ENCODE data around the gene CABP1.
A peak's percentile ranks its signal among the peaks of the same experiment; 100 is the strongest.

CABP1 gene

DNA sequence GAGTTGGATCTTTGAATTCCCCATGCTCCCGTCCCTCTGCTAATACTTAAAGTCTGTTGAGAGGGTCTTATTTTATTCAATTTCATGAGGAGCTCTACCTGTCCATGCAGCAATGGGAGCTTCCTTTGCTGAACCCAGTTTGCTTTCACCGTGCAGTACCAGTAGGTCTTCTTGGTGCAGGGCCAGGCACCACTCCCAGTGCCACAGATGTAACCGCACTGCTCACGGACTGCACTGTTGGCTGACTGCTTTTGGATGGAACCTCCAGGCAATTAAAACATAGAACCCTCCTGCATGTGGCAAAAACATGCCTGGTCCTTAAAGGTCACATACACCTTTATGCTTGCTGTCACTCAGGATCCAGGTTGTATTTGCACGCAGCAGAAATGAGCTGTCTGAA, 9.3 kb upstream of the CABP1 start:
- no peak for DNase-seq

DNA sequence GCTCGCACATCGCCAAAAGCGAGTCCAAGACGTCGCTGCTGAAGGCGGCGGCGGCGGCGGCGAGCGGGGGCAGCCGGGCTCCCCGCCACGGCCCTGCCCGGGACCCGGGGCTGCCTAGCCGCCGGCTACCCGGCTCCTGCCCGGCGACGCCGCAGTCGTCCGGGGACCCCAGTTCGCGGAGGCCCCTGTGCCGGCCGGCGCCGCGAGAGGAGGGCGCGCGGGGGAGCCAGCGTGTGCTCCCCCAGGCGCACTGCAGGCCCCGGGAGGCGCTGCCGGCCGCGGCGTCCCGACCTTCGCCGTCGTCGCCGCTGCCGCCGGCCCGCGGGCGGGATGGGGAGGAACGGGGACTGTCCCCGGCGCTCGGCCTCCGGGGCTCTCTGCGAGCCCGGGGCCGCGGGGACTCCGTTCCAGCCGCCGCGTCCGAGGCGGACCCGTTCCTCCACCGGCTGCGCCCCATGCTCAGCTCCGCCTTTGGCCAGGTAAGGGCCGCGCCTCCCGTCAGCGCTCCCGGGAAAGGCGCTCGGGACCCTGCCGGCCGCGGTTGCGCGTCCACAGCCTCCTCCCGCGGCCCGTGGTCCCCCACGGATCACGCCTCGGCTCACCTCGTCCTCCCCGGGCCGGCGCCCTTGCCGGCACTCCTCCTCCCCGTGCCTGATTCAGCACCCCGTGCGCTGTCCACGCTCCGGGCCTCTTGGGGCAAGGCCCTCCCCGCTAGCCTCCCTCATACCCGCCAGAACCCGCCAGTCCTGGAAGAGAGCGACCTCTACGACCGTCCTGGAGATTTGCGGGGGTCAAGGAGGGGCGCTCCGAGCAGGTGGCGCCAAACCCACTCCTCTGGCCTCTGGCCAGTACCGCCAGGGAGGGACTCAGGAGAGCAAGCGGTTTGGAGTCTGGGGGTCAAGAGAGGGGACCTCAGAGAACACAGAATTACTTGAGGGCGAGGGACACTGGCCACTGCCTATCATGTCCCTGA, 721 bp downstream of the CABP1 start:
- peak; percentile 7 to 56 for DNase-seq

- DNase-seq = no peak
Measured at GRCh38 chr12:120642121-120642520, 1.7 kb downstream of the CABP1 start.

GRCh38 chr12:120642826-120643225, 2.4 kb downstream of the CABP1 start:
- no peak for DNase-seq

DNA sequence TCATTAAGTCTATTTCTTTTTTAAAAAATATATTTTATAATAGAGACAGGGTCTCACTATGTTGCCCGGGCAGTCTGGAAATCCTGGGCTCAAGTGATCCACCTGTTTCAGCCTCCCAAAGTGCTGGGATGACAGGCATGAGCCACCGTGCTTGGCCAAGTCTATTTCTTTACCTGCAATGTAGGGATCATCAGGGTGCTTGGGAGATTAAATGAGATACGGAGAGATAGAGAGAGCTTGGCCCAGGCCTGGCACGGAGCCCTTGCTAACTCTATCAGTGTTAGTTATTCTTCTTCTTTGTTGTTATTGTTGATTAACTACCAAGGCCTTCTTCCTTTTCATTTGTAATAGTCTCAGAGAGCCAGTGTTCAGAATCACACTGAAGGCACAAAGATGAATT, 3.1 kb downstream of the CABP1 start:
- DNase-seq = no peak

- no peak for DNase-seq
Measured at GRCh38 chr12:120646044-120646443, 5.6 kb downstream of the CABP1 start.

DNA sequence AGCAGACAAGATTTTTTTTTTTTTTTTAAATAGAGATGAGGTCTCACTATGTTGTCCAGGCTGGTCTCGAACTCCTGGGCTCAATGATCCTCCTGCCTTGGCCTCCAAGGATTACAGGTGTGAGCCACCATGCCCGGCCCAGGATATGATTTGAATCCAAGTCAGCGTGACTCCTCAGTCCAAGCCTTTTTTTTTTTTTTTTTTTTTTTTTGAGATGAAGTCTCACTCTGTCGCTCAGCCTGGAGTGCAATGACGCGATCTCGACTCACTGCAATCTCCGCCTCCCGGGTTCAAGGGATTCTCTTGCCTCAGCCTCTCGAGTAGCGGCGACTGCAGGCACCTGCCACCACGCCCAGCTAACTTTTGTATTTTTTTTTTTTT, 6.9 kb downstream of the CABP1 start:
- DNase-seq = no peak

- no peak for DNase-seq
Measured at GRCh38 chr12:120649442-120650232, 9.2 kb downstream of the CABP1 start.

DNA sequence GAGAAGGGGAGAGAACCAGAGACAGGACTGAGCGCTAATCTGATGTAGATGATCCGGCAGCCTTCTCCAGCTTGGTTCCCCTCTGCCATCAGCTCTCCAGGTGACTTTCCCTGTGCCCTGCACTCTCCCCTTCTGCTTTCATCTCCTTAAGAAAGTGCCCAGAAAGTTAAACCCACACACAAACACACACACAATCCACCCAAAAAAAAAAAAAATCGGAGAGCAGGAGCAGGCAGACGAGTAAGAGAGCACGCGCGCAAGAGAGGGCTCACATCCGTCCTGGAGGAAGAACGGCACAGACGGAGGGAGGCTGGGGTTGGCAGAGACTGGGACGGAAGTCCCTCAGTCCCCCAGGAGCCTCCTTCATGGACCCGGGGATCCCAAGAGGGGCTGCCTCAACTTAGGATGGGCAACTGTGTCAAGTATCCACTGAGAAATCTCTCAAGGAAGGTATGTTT, 9.8 kb downstream of the CABP1 start:
- no peak for DNase-seq

DNA sequence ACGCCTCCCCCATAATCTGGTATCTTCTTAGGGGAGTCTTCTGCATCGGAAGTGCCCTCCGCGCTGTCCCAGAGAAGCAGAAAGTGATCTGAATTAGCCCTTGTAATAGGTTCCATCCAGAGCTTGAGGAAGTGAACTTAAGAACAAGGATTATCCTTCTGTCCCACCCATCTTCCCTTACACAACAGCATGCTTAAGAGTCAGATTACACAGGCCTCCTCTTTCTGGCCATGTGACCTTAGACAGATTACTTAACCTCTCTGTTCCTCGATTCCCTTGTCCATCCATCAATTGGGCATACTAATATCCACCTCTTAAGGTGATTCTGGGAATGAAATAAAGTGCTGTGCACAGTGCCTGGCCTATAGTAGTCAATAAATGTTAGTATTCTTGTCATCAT, 11.4 kb downstream of the CABP1 start:
- peak; percentile 57 to 81 for DNase-seq

GRCh38 chr12:120652656-120653435, 12.4 kb downstream of the CABP1 start:
- no peak for DNase-seq

DNA sequence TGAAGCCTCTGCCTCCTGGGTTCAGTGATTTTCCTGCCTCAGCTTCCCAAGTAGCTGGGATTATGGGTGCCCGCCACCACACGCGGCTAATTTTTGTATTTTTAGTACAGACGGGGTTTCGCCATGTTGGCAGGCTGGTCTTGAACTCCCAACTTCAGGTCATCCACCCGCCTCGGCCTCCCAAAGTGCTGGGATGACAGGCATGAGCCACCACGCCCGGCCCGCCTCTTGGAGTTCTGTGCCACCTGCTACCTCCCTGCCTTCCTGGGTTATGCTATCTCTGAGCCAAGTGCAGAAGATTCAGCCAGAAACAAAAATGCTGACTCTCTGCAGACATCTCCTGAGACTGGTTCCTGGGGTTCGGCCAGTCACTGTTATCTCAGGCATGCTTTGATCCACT, 13.2 kb downstream of the CABP1 start:
- no peak for DNase-seq

DNA sequence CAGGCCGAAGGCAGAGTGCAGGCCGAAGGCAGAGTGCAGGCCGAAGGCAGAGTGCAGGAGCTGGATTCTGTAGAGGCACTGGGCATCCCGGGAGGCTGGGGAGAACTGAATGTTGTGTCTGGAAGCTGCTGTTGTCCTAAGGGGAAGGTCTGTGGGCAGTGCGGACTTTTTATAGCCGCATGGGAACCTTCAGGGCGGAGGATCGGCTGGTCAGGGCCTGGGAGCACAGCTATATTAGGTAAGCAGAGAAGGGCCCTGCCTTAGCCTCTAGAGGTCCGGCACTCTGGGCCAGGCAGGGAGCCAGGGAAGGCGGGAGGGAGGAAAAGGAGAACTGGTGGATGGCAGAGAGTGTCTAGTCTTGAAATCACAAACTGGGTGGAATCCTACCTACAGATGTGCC, 14.2 kb downstream of the CABP1 start:
- no peak for DNase-seq

GRCh38 chr12:120656008-120656407, 15.6 kb downstream of the CABP1 start:
- DNase-seq = no peak

GRCh38 chr12:120658286-120659150, 18.1 kb downstream of the CABP1 start:
- DNase-seq = no peak

DNA sequence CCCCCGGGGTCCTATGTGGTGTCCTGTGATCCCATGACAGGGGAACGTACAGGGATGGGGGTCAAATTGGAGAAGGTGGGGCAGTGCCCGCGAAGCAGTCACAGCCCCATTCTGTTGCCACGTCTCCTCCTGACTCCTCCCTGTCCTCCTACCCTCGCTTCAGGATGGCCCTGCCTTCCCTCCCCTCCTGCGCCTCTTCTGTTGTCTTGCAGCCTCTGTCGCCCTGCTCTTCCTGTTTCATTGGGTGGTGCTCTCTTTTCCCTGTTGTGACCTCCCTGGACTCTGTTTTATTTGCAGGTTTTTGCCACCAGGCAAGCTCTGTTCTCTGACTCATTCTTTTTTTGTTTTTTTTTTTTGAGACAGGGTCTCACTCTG, 18.7 kb downstream of the CABP1 start:
- peak in 1 of 2 donors; percentile 27 for DNase-seq

GRCh38 chr12:120661432-120661831, 21.0 kb downstream of the CABP1 start:
- DNase-seq = no peak

GRCh38 chr12:120662879-120663278, 22.5 kb downstream of the CABP1 start:
- no peak for DNase-seq

DNA sequence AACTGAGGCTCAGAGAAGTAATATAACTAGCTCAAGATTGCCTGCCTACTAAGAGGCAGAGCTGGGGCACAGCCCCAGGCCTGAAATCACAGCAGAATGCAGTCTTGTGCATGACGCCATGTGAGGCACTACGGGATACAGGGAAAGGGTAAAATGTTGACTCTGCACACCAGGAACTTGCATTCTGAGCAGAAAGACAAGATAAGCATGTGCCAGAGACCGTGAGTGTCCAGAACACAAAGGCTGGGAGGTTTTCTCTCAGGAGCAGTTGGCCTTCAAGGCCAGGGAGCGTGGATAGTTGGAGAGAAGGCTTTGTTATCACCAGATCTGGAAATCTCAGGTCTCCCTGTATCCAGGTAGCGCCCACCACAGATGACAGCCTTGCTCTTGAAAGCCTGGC, 23.3 kb downstream of the CABP1 start:
- DNase-seq = no peak

GRCh38 chr12:120666571-120667390, 26.4 kb downstream of the CABP1 start:
- no peak for DNase-seq
